Measurements from ENCODE around the gene TSPAN11. TPM values are rescaled to one million over a fixed set of nuclear protein-coding genes. Genes with fewer than 3 reads are reported as not detected.
A peak's percentile ranks its signal among the peaks of the same experiment; 100 is the strongest.

TSPAN11 gene
- total and polyA plus RNA-seq, 4 donors, result 1.4 to 12.1 (median 3.9) TPM

DNA sequence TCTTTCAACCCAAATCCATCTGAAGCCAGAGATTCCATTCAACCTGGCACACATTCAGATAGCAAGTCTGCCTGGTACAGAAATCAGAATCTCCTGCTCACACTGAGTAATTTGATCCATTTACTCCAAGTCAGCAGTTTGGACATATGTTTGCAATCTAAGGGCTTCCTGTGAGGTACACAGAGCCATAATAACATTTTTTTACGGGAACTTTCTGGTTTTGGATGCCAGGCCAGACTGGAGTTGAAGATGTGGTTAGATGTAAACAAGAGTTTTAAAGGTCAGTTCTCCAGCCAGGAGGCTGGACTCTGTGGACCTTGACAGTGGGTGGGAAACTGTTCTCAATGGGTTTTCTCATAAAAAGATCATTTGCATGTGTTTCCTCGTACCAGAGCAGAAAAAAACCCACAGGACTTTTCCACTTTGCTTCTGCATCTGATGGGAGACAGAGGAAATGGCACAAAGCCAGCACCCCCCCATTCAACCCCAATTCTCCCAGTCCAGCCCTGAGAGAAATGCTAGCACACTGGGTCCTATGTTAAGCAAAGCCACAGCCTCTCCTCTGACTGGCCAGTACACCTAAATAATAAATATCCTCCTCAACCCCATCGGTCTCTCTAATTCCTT, 17.7 kb upstream of the TSPAN11 start:
- WGBS, 2 donors, result 55 to 68% methylated on average over 3 of the region's 3 CpGs
- Histone ChIP-seq H3K4me1 (ENCODE audit: control insufficient read depth in 5 of 5, insufficient read depth in 5 of 5, low read length in 5 of 5) (peaks cover 0 to 32% (median 9%) of the 10 kb centered on the region in 5 donors), H3K27ac (ENCODE audit: low read depth in 1 of 2, low read length in 1 of 2) (no peak overlapping the region), H3K9me3 (ENCODE audit: control insufficient read depth in 4 of 4, insufficient read depth in 3 of 4, low read length in 3 of 4) (no peaks in the 10 kb centered on the region), H3K36me3 (ENCODE audit: control insufficient read depth in 4 of 4, insufficient read depth in 4 of 4, low read length in 4 of 4) (no peaks in the 10 kb centered on the region), H3K9ac (ENCODE audit: insufficient read depth in 1 of 2, low read length in 2 of 2) (no peak overlapping the region), H3K27me3 (ENCODE audit: control insufficient read depth in 3 of 3, insufficient read depth in 3 of 3, low read length in 2 of 3) (no peaks in the 10 kb centered on the region), H3K4me3 (no peak overlapping the region)
- TF ChIP-seq, protein P1, sequence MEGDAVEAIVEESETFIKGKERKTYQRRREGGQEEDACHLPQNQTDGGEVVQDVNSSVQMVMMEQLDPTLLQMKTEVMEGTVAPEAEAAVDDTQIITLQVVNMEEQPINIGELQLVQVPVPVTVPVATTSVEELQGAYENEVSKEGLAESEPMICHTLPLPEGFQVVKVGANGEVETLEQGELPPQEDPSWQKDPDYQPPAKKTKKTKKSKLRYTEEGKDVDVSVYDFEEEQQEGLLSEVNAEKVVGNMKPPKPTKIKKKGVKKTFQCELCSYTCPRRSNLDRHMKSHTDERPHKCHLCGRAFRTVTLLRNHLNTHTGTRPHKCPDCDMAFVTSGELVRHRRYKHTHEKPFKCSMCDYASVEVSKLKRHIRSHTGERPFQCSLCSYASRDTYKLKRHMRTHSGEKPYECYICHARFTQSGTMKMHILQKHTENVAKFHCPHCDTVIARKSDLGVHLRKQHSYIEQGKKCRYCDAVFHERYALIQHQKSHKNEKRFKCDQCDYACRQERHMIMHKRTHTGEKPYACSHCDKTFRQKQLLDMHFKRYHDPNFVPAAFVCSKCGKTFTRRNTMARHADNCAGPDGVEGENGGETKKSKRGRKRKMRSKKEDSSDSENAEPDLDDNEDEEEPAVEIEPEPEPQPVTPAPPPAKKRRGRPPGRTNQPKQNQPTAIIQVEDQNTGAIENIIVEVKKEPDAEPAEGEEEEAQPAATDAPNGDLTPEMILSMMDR (IDR thresholded peaks at IDR 0.05; ENCODE audit: control extremely low read depth, extremely low read depth), result no peak
- peak in 2 of 3 donors; percentile 57 to 65 for DNase-seq
- peak; percentile 19 for ATAC-seq (ENCODE audit: insufficient read depth, low FRiP score)

DNA sequence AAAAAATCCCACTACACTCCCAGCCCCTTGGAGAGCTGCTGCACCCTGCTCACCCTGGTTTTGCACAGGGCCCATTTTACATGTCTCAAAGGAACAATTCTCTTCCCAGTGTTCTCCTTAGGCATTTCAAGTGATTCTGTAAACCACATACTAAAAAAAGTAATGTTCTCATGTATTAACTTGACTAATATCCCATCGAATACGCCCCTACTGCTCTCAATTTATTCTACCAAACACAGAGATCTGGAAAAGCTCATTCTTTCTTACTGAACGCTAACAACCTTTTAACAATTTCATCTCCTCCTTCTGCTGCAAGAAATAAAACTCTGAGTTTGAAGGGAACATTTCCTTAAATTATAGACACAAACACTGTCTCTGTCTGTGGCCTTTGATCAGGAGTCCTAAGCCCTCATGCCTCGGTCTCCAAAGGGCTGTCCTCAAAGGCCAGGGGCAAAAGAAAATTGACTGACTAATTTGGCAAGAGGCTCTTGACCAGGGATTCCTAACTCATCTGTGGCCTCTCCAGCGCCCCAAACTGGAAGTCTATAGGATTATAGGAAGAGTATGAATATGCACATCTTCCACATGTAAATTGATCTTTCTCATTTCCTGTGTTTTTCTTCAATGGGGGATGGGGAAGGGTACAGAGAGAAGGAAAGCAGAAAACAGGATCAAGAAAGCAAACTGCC, 17.1 kb upstream of the TSPAN11 start:
- ATAC-seq (ENCODE audit: insufficient read depth, low FRiP score), result no peak
- Histone ChIP-seq H3K4me1 (ENCODE audit: control insufficient read depth in 5 of 5, insufficient read depth in 5 of 5, low read length in 5 of 5) (peaks cover 0 to 32% (median 9%) of the 10 kb centered on the region in 5 donors), H3K4me3 (no peak overlapping the region), H3K27me3 (ENCODE audit: control insufficient read depth in 3 of 3, insufficient read depth in 3 of 3, low read length in 2 of 3) (no peaks in the 10 kb centered on the region), H3K9me3 (ENCODE audit: control insufficient read depth in 4 of 4, insufficient read depth in 3 of 4, low read length in 3 of 4) (no peaks in the 10 kb centered on the region), H3K9ac (ENCODE audit: insufficient read depth in 1 of 2, low read length in 2 of 2) (no peak overlapping the region), H3K36me3 (ENCODE audit: control insufficient read depth in 4 of 4, insufficient read depth in 4 of 4, low read length in 4 of 4) (no peaks in the 10 kb centered on the region), H3K27ac (ENCODE audit: low read depth in 1 of 2, low read length in 1 of 2) (no peak overlapping the region)
- TF ChIP-seq, protein P1 (IDR thresholded peaks at IDR 0.05; ENCODE audit: control extremely low read depth, extremely low read depth), result no peak
- 79 to 88% methylated on average over 5 of the region's 5 CpGs for WGBS, 2 donors
- peak in 1 of 3 donors; percentile 26 for DNase-seq

DNA sequence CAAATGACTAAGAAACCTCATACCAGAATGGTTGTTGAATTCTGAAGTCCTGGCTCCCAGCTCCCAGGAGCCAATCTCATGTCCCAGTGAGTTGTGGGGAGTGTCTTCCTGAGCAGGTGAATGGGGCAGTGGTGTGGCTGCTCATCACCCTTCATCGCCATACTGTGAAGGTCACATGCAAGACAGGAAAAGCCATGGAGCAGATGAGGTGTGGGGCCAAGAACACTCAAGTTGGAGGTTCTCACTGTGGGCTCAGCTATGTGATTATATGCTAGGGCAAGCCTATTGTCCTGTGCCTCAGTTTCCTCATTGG, 16.6 kb upstream of the TSPAN11 start:
- no peak for DNase-seq
- TF ChIP-seq, protein P1 (IDR thresholded peaks at IDR 0.05; ENCODE audit: control extremely low read depth, extremely low read depth), result no peak
- no peak for ATAC-seq (ENCODE audit: insufficient read depth, low FRiP score)
- H3K4me1 ChIP-seq (ENCODE audit: control insufficient read depth in 5 of 5, insufficient read depth in 5 of 5, low read length in 5 of 5), result peaks cover 0 to 32% (median 9%) of the 10 kb centered on the region in 5 donors
- H3K27me3 ChIP-seq (ENCODE audit: control insufficient read depth in 3 of 3, insufficient read depth in 3 of 3, low read length in 2 of 3), result no peaks in the 10 kb centered on the region
- no peaks in the 10 kb centered on the region for H3K36me3 ChIP-seq (ENCODE audit: control insufficient read depth in 4 of 4, insufficient read depth in 4 of 4, low read length in 4 of 4)
- no peak overlapping the region for H3K9ac ChIP-seq (ENCODE audit: insufficient read depth in 1 of 2, low read length in 2 of 2)
- H3K9me3 ChIP-seq (ENCODE audit: control insufficient read depth in 4 of 4, insufficient read depth in 3 of 4, low read length in 3 of 4), result no peaks in the 10 kb centered on the region
- 96 to 100% methylated on average over 1 of the region's 1 CpG for WGBS, 2 donors
- H3K27ac ChIP-seq (ENCODE audit: low read depth in 1 of 2, low read length in 1 of 2), result no peak overlapping the region
- no peak overlapping the region for H3K4me3 ChIP-seq

Data from lung (tissue), 12 donors.